T-cell (primary cell): ENCODE data around the gene ETS1. TPM values are rescaled to one million over a fixed set of nuclear protein-coding genes. Genes with fewer than 3 reads are reported as not detected.

ENCODE experiments used
- ATAC-seq, 4 experiments: fragments of 200-7000 bp in 3 of 4; fragments of 150-1000 bp in 1 of 4; cut with Tn5 transposase; replicated peaks in 1 of 4; 1 replicate in 3 of 4; 2 replicates in 1 of 4; pipeline ENCODE4 v1.10.0; 2021; ENCODE audit warnings: moderate library complexity in 3 of 4, mild to moderate bottlenecking in 2 of 4, moderate number of reproducible peaks in 1 of 4
- CTCF ChIA-PET, 2 donors: fragments of 300-600 bp; sonication (Branson Sonifier 250); formaldehyde crosslinking; loops; one replicate each; lab custom pipeline; 2022; ENCODE audit warnings: antibody characterized with exemption in 2 of 2; lab: Charles Lee
- POLR2A ChIA-PET, 2 donors: fragments of 300-600 bp; sonication (Branson Sonifier 250); formaldehyde crosslinking; loops; one replicate each; lab custom pipeline; 2022; ENCODE audit warnings: antibody characterized with exemption in 2 of 2; lab: Charles Lee
- DNase-seq, 35 experiments: peaks; one replicate each; pipeline versions ENCODE4 v3.0.0 to v3.0.0-alpha.2; 2013 to 2023
- H3K27ac ChIP-seq: one replicate; pipeline ENCODE4 v1.5.1; 2013; ENCODE audit warnings: low read length
- H3K27me3 ChIP-seq, 2 experiments: replicated peaks in 1 of 2; 1 replicate in 1 of 2; 2 replicates in 1 of 2; pipeline versions ENCODE4 v1.6.1 to v1.7.0; 2013; ENCODE audit warnings: low read length in 1 of 2, mixed read lengths in 1 of 2; ENCODE audit not compliant: control insufficient read depth in 2 of 2, insufficient read depth in 2 of 2; ENCODE audit errors: extremely low read depth in 1 of 2
- H3K36me3 ChIP-seq, 2 donors: 1 replicate in 1 of 2; 2 replicates in 1 of 2; pipeline versions ENCODE4 v1.6.1 to v1.7.0; 2013; ENCODE audit warnings: low read length in 1 of 2; ENCODE audit not compliant: control insufficient read depth in 2 of 2, insufficient read depth in 1 of 2; ENCODE audit errors: extremely low read depth in 1 of 2
- H3K4me1 ChIP-seq, 2 experiments: 1 replicate in 1 of 2; 2 replicates in 1 of 2; pipeline versions ENCODE4 v1.6.1 to v1.7.0; 2013; ENCODE audit warnings: low read length in 2 of 2, mixed read lengths in 1 of 2; ENCODE audit not compliant: insufficient read depth in 2 of 2, control insufficient read depth in 1 of 2; ENCODE audit errors: extremely low read depth in 1 of 2
- H3K4me3 ChIP-seq, 2 donors: 1 replicate in 1 of 2; 2 replicates in 1 of 2; pipeline versions ENCODE4 v1.5.1 to v1.7.0; 2013; ENCODE audit warnings: mild to moderate bottlenecking in 2 of 2, low read length in 1 of 2, moderate library complexity in 1 of 2; ENCODE audit not compliant: control insufficient read depth in 1 of 2; ENCODE audit errors: extremely low read depth in 1 of 2
- H3K9me3 ChIP-seq: 2 replicates; pipeline ENCODE4 v1.7.0; 2013
- H3K27ac Mint-ChIP-seq, 2 donors: one replicate each; pipeline ENCODE4 v1.8.0; 2020 to 2021; ENCODE audit warnings: mild to moderate bottlenecking in 2 of 2, mixed read lengths in 2 of 2
- H3K27me3 Mint-ChIP-seq, 2 donors: one replicate each; pipeline ENCODE4 v1.8.0; 2021 to 2022; ENCODE audit warnings: mixed read lengths in 2 of 2
- H3K36me3 Mint-ChIP-seq: one replicate; pipeline ENCODE4 v1.8.0; 2021; ENCODE audit warnings: mixed read lengths
- H3K4me1 Mint-ChIP-seq, 3 donors: one replicate each; pipeline ENCODE4 v1.8.0; 2020 to 2022; ENCODE audit warnings: mixed read lengths in 3 of 3, mild to moderate bottlenecking in 1 of 3
- H3K4me3 Mint-ChIP-seq, 3 donors: one replicate each; pipeline ENCODE4 v1.8.0; 2020 to 2022; ENCODE audit warnings: mild to moderate bottlenecking in 3 of 3, mixed read lengths in 3 of 3, moderate library complexity in 3 of 3
- H3K9me3 Mint-ChIP-seq, 3 donors: one replicate each; pipeline ENCODE4 v1.8.0; 2020 to 2022; ENCODE audit warnings: mixed read lengths in 3 of 3
- WGBS: methylation state at CpG from one replicate; pipeline ENCODE4 v1.1.5; 2013; ENCODE audit warnings: missing lambda C conversion rate; ENCODE audit not compliant: insufficient coverage; 5-methylcytosine and 5-hydroxymethylcytosine counted together
- total RNA-seq, 35 experiments: library from RNA in 6 of 35; stranded (reverse) in 6 of 35; fragments of 120-200 nt in 1 of 35; gene quantifications; one replicate each; pipeline versions ENCODE4 v1.2.1 to v1.2.4 and lab custom pipeline; 2013 to 2026

Gene ETS1
- total RNA-seq, 5 donors from 2014 or later (not counting 1 experiment from before 2014, with no cell fraction given): 773 to 1,065 (median 854) TPM

DNA sequence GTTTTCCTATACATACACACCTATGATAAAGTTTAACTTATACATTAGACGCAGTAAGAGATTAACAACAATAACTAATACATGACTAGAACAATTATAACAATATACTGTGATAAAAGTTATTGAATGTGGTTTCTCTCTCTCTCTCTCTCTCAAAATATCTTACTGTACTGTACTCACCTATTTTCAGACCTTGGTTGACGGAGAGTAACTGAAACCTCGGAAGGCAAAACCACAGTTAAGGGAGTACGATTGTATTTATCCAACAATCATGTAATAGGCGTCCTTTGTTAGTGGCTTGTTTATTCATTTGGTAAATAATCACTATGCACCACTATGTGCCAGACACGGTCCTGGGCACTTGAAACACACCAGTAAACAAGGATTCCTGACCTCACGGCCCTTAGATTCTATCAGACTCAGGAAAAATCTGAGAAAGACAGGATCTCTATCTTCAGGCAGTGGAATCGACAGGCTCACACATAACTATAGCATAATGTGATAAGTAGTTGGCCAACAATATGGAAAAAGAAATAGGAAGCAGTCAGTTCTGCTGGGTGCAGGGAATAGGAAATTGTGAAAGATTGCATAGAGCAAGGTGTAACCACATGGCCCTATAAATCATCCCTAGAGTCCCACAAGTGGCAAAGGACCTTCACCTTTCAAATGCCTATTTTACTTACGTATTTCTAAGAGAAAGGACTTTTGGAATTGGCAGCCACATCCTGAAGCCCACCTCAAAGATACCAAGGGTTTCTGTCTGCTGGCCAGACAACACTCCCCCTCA, 12.0 kb downstream of the ETS1 start:
- ChIA-PET CTCF (interaction anchor here in 1 of 2 donors (0.7 kb wide), 1 partner anchor 118 kb away, joined by 4 read pairs; no protein-coding TSS in a partner anchor), POLR2A (no interaction called here)
- peaks cover 0 to 10% (median 6%) of the 10 kb centered on the region in 3 donors for H3K9me3 Mint-ChIP-seq
- Histone ChIP-seq H3K4me1 (peaks cover 3 to 9% of the 10 kb centered on the region in 2 experiments), H3K27me3 (peaks cover 0 to 4% of the 10 kb centered on the region in 2 experiments), H3K36me3 (no peaks in the 10 kb centered on the region), H3K4me3 (no peak overlapping the region), H3K27ac (no peak overlapping the region), H3K9me3 (no peaks in the 10 kb centered on the region)
- H3K36me3 Mint-ChIP-seq: no peaks in the 10 kb centered on the region
- H3K4me3 Mint-ChIP-seq: peak overlapping the region in 2 of 3 donors; percentile 4 to 57
- H3K27me3 Mint-ChIP-seq: peaks cover 0 to 3% of the 10 kb centered on the region in 2 donors
- DNase-seq (no peak), ATAC-seq (peak in 3 of 4 experiments; percentile 28 to 58 (median 31))
- WGBS: no CpG with 5 or more reads among the region's 9 CpGs
- no peak overlapping the region for H3K27ac Mint-ChIP-seq
- H3K4me1 Mint-ChIP-seq: peaks cover 33 to 43% (median 35%) of the 10 kb centered on the region in 3 donors

DNA sequence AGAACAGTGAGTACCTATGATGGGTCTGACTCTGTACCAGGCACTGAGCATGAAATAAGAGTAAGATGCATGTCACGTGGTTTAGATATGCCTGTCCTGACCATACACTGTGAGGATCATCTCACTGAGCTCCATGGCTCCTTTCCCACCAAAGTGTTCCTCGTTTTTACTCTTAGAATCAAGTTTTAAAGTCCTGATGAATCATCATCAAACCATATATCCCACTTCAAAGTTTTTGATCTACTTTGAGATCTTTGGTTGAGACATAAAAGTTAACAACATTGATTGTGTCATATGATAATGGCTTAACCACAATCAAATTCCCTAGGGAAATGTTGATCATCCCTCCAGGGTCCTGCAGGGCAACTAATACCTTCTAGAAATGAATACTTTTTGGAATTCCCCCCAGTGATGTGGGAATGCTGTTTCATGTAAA, 12.8 kb downstream of the ETS1 start:
- Mint-ChIP-seq H3K27ac (peak overlapping the region in 1 of 2 donors; percentile 24), H3K36me3 (no peaks in the 10 kb centered on the region), H3K4me1 (peaks cover 25 to 36% (median 30%) of the 10 kb centered on the region in 3 donors), H3K9me3 (peaks cover 0 to 10% (median 6%) of the 10 kb centered on the region in 3 donors), H3K27me3 (peaks cover 0 to 3% of the 10 kb centered on the region in 2 donors), H3K4me3 (peak overlapping the region in 2 of 3 donors; percentile 4 to 57)
- ChIA-PET CTCF (interaction anchor here in 1 of 2 donors (0.5 kb wide), 1 partner anchor 286 kb away, joined by 3 read pairs; no protein-coding TSS in a partner anchor), POLR2A (interaction anchor here in 1 of 2 donors (0.6 kb wide), 1 partner anchor 49 kb away, joined by 3 read pairs; no protein-coding TSS in a partner anchor)
- H3K9me3 ChIP-seq: no peaks in the 10 kb centered on the region
- DNase-seq (no peak), ATAC-seq (peak in 2 of 4 experiments; percentile 43 to 46)
- H3K4me3 ChIP-seq: no peak overlapping the region
- WGBS: no CpG with 5 or more reads among the region's 2 CpGs
- H3K4me1 ChIP-seq: peaks cover 3 to 6% of the 10 kb centered on the region in 2 experiments
- H3K27ac ChIP-seq: no peak overlapping the region
- no peaks in the 10 kb centered on the region for H3K36me3 ChIP-seq
- H3K27me3 ChIP-seq: peaks cover 0 to 4% of the 10 kb centered on the region in 2 experiments

DNA sequence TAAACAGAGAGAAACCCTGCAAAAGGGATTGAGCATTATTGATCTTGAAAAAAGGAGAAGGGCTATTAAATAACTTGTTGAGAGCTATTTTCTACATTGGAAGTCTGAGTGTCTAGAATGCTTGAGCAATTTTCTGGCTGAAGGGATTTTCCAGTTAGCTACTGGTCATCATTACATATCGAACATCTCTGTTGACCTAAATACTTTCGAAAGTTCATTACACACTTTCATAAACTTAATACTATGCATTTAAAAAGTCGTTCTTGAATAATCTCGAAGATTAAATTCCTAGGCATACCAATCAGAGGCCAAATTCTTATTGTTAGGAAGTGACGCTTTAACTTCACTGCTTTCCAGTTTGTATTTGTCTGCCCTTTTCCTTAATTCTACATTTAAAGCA, 13.7 kb downstream of the ETS1 start:
- Mint-ChIP-seq H3K36me3 (no peaks in the 10 kb centered on the region), H3K4me1 (peaks cover 29 to 39% (median 33%) of the 10 kb centered on the region in 3 donors), H3K4me3 (no peak overlapping the region), H3K27ac (no peak overlapping the region), H3K27me3 (peaks cover 0 to 3% of the 10 kb centered on the region in 2 donors), H3K9me3 (peaks cover 0 to 10% (median 6%) of the 10 kb centered on the region in 3 donors)
- H3K27ac ChIP-seq: no peak overlapping the region
- CTCF ChIA-PET: interaction anchor here in 1 of 2 donors (1.1 kb wide), 1 partner anchor 57 kb away, joined by 4 read pairs; no protein-coding TSS in a partner anchor
- no peaks in the 10 kb centered on the region for H3K36me3 ChIP-seq
- ATAC-seq (no peak), DNase-seq (no peak)
- WGBS: 100% methylated on average over 2 of the region's 5 CpGs
- no peak overlapping the region for H3K4me3 ChIP-seq
- H3K9me3 ChIP-seq: no peaks in the 10 kb centered on the region
- POLR2A ChIA-PET: interaction anchor here in 1 of 2 donors (0.7 kb wide), 1 partner anchor 34 kb away, joined by 6 read pairs; no protein-coding TSS in a partner anchor
- peaks cover 3 to 5% of the 10 kb centered on the region in 2 experiments for H3K4me1 ChIP-seq
- peaks cover 0 to 4% of the 10 kb centered on the region in 2 experiments for H3K27me3 ChIP-seq

DNA sequence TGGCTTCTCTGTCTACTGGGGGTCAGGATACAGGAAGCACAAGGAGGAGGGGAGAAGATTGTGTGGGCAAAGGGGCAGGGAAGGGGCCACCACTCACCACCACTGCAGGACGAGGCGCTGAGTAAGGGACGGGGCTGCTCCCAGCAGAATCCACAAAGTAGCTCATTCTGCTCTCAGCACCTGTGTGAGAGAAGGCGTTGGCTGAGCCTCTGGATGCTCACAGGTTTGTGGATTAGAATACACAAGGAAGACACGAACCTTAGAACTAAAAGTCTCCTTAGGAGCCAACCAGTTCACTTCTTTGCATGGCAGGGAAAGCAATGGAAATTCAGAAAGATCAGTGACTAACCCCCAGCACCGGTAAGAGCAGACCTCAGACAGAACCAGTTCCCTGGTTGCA, 14.4 kb downstream of the ETS1 start:
- Histone ChIP-seq H3K27ac (no peak overlapping the region), H3K36me3 (no peaks in the 10 kb centered on the region), H3K4me3 (no peak overlapping the region), H3K4me1 (peaks cover 5 to 7% of the 10 kb centered on the region in 2 experiments), H3K9me3 (no peaks in the 10 kb centered on the region), H3K27me3 (peaks cover 0 to 4% of the 10 kb centered on the region in 2 experiments)
- no peak overlapping the region for H3K4me3 Mint-ChIP-seq
- ATAC-seq (no peak), DNase-seq (no peak)
- ChIA-PET CTCF (no interaction called here), POLR2A (no interaction called here)
- whole genome bisulfite sequencing: 100% methylated on average over 1 of the region's 6 CpGs
- no peaks in the 10 kb centered on the region for H3K36me3 Mint-ChIP-seq
- H3K4me1 Mint-ChIP-seq: peaks cover 35 to 45% (median 39%) of the 10 kb centered on the region in 3 donors
- peaks cover 0 to 3% of the 10 kb centered on the region in 2 donors for H3K27me3 Mint-ChIP-seq
- no peak overlapping the region for H3K27ac Mint-ChIP-seq
- peaks cover 0 to 10% (median 6%) of the 10 kb centered on the region in 3 donors for H3K9me3 Mint-ChIP-seq

DNA sequence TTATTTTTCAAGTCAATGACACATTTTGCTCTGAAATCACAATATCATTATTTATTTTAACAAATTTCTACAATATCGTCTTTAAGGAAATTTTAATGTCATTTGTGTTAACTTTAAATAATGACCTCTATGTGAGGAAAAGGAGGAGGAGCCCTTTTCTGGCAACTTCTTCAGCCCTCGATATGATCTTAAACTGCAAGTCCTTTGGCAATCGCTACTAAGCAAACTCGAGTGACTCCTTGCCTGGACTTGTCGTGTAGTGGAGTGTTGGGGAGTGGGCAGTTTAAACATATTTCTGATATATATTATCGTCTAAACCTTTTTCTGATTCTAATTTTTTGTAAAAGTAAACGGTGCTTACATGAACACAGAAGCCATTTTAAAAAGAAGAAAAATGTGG, 16.7 kb downstream of the ETS1 start:
- peaks cover 33 to 38% (median 37%) of the 10 kb centered on the region in 3 donors for H3K4me1 Mint-ChIP-seq
- no peaks in the 10 kb centered on the region for H3K9me3 ChIP-seq
- H3K27me3 ChIP-seq: no peaks in the 10 kb centered on the region
- peaks cover 4 to 9% of the 10 kb centered on the region in 2 experiments for H3K4me1 ChIP-seq
- no peaks in the 10 kb centered on the region for H3K27me3 Mint-ChIP-seq
- POLR2A ChIA-PET: interaction anchor here in 1 of 2 donors (0.7 kb wide), 1 partner anchor 121 kb away, joined by 8 read pairs; no protein-coding TSS in a partner anchor
- no peak for ATAC-seq
- H3K27ac Mint-ChIP-seq: no peak overlapping the region
- CTCF ChIA-PET: interaction anchor here in 1 of 2 donors (0.6 kb wide), 1 partner anchor 59 kb away, joined by 3 read pairs; no protein-coding TSS in a partner anchor
- no peaks in the 10 kb centered on the region for H3K36me3 ChIP-seq
- H3K27ac ChIP-seq: no peak overlapping the region
- H3K36me3 Mint-ChIP-seq: no peaks in the 10 kb centered on the region
- no peak overlapping the region for H3K4me3 Mint-ChIP-seq
- H3K9me3 Mint-ChIP-seq: peaks cover 0 to 10% (median 6%) of the 10 kb centered on the region in 3 donors
- no peak overlapping the region for H3K4me3 ChIP-seq
- 100% methylated on average over 1 of the region's 7 CpGs for WGBS
- no peak for DNase-seq

DNA sequence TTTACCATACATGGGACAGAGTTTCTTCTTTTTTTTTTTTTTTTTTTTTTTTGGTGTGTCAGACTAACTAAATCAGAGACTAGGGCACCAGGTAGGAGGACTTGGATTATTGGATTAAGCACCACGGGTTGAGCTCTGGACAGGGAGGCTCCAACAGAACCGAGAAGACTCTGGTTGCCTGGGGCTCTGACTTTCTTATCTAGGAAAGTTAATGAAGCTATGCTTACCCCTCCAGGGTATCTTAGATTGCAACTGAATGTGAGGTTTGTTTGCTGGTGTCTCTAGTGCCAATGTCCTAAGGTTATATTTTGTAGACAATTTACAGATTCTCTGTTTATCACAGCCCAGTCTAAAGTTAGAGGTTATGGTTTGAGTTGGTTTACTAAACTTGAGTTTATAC, 18.1 kb downstream of the ETS1 start:
- ATAC-seq (no peak), DNase-seq (no peak)
- Histone ChIP-seq H3K27ac (no peak overlapping the region), H3K27me3 (no peaks in the 10 kb centered on the region), H3K9me3 (no peaks in the 10 kb centered on the region), H3K4me3 (no peak overlapping the region), H3K36me3 (no peaks in the 10 kb centered on the region), H3K4me1 (peaks cover 0 to 7% of the 10 kb centered on the region in 2 experiments)
- peaks cover 0 to 7% (median 2%) of the 10 kb centered on the region in 3 donors for H3K9me3 Mint-ChIP-seq
- H3K36me3 Mint-ChIP-seq: no peaks in the 10 kb centered on the region
- 72% methylated on average over 2 of the region's 2 CpGs for WGBS
- H3K4me1 Mint-ChIP-seq: peaks cover 21 to 24% (median 24%) of the 10 kb centered on the region in 3 donors
- CTCF ChIA-PET: no interaction called here
- H3K4me3 Mint-ChIP-seq: no peak overlapping the region
- POLR2A ChIA-PET: interaction anchor here in 1 of 2 donors (0.6 kb wide), 1 partner anchor 11 kb away, joined by 10 read pairs; no protein-coding TSS in a partner anchor
- no peaks in the 10 kb centered on the region for H3K27me3 Mint-ChIP-seq
- H3K27ac Mint-ChIP-seq: no peak overlapping the region
